GM19240 (cell line): ENCODE measurements around the gene LCNL1.

ENCODE experiments used
- DNase-seq: peaks from one replicate; pipeline ENCODE4 v3.0.0; 2011; ENCODE audit warnings: low spot score; ENCODE audit not compliant: insufficient read length

The LCNL1 gene

GRCh38 chr9:136958898-136959850, 23.6 kb upstream of the LCNL1 start:
- DNase-seq, result no peak

- DNase-seq, result no peak
Measured at GRCh38 chr9:136960212-136960937, 22.4 kb upstream of the LCNL1 start.

GRCh38 chr9:136960938-136961275, 21.9 kb upstream of the LCNL1 start:
- no peak for DNase-seq

- no peak for DNase-seq
Measured at GRCh38 chr9:136961279-136962065, 21.3 kb upstream of the LCNL1 start.

- DNase-seq, result no peak
Measured at GRCh38 chr9:136962163-136962562, 20.6 kb upstream of the LCNL1 start.

GRCh38 chr9:136962701-136963248, 20.0 kb upstream of the LCNL1 start:
- DNase-seq, result no peak

- no peak for DNase-seq
Measured at GRCh38 chr9:136963341-136963740, 19.5 kb upstream of the LCNL1 start.

GRCh38 chr9:136963751-136964150, 19.0 kb upstream of the LCNL1 start:
- DNase-seq, result no peak

- DNase-seq, result no peak
Measured at GRCh38 chr9:136964171-136964689, 18.6 kb upstream of the LCNL1 start.

- no peak for DNase-seq
Measured at GRCh38 chr9:136964833-136965422, 17.9 kb upstream of the LCNL1 start.

- DNase-seq, result no peak
Measured at GRCh38 chr9:136965771-136966484, 16.9 kb upstream of the LCNL1 start.

- DNase-seq, result no peak
Measured at GRCh38 chr9:136968333-136969127, 14.3 kb upstream of the LCNL1 start.

- no peak for DNase-seq
Measured at GRCh38 chr9:136969150-136969549, 13.6 kb upstream of the LCNL1 start.

GRCh38 chr9:136969774-136970173, 13.0 kb upstream of the LCNL1 start:
- DNase-seq, result no peak

GRCh38 chr9:136970361-136970760, 12.4 kb upstream of the LCNL1 start:
- no peak for DNase-seq

- no peak for DNase-seq
Measured at GRCh38 chr9:136971746-136972145, 11.0 kb upstream of the LCNL1 start.

- no peak for DNase-seq
Measured at GRCh38 chr9:136972335-136972734, 10.5 kb upstream of the LCNL1 start.

- no peak for DNase-seq
Measured at GRCh38 chr9:136972743-136973142, 10.1 kb upstream of the LCNL1 start.
